ENCODE data around the gene ACOXL. TPM values are rescaled to one million over a fixed set of nuclear protein-coding genes. Genes with fewer than 3 reads are reported as not detected.

Gene ACOXL
- total and polyA plus RNA-seq, 2 experiments from 2014 or later: not detected

- Histone ChIP-seq H3K9me2 (ENCODE audit: insufficient read depth) (no peaks in the 10 kb centered on the region), H3F3A (ENCODE audit: insufficient read depth) (no peaks in the 10 kb centered on the region), H3K79me2 (ENCODE audit: insufficient read depth) (no peaks in the 10 kb centered on the region), H3K9me3 (ENCODE audit: low read depth) (no peaks in the 10 kb centered on the region), H3K4me1 (ENCODE audit: insufficient read depth) (no peaks in the 10 kb centered on the region), H3K9ac (no peak overlapping the region), H4K20me1 (ENCODE audit: insufficient read depth) (no peaks in the 10 kb centered on the region), H3K27me3 (replicated peaks; ENCODE audit: insufficient read depth) (peaks cover 34% of the 10 kb centered on the region), H3K4me3 (no peak overlapping the region), H3K36me3 (ENCODE audit: low read depth) (no peaks in the 10 kb centered on the region), H2AFZ (no peak overlapping the region), H3K27ac (no peak overlapping the region), H3K4me2 (ENCODE audit: unreplicated experiment) (no peak overlapping the region)
- in situ Hi-C loops (cut with MboI): no loop called here
- no peak for DNase-seq
- TF ChIP-seq EZH2phosphoT487 (IDR thresholded peaks at IDR 0.05; ENCODE audit: insufficient read depth, low read depth) (no peak), EZH2 (IDR thresholded peaks at IDR 0.05; ENCODE audit: insufficient read depth, poor library complexity, severe bottlenecking) (no peak)
- 23 to 28% methylated on average over 2 of the region's 2 CpGs for WGBS, 2 experiments (ENCODE audit: low coverage in 1 of 2, low lambda C conversion rate in 2 of 2, missing lambda C conversion rate in 2 of 2)
These were observed 111.1 kb downstream of the ACOXL start for GRCh38 chr2:110843496-110843895.

- Histone ChIP-seq H3K9me2 (ENCODE audit: insufficient read depth) (no peaks in the 10 kb centered on the region), H3K9ac (no peak overlapping the region), H2AFZ (no peak overlapping the region), H3K27me3 (replicated peaks; ENCODE audit: insufficient read depth) (peaks cover 34% of the 10 kb centered on the region), H3F3A (ENCODE audit: insufficient read depth) (no peaks in the 10 kb centered on the region), H3K27ac (no peak overlapping the region), H3K4me1 (ENCODE audit: insufficient read depth) (no peaks in the 10 kb centered on the region), H3K4me2 (ENCODE audit: unreplicated experiment) (no peak overlapping the region), H3K9me3 (ENCODE audit: low read depth) (no peaks in the 10 kb centered on the region), H3K4me3 (no peak overlapping the region), H3K79me2 (ENCODE audit: insufficient read depth) (no peaks in the 10 kb centered on the region), H4K20me1 (ENCODE audit: insufficient read depth) (no peaks in the 10 kb centered on the region), H3K36me3 (ENCODE audit: low read depth) (no peaks in the 10 kb centered on the region)
- DNase-seq: no peak
- in situ Hi-C loops (cut with MboI): no loop called here
- TF ChIP-seq EZH2phosphoT487 (IDR thresholded peaks at IDR 0.05; ENCODE audit: insufficient read depth, low read depth) (no peak), EZH2 (IDR thresholded peaks at IDR 0.05; ENCODE audit: insufficient read depth, poor library complexity, severe bottlenecking) (no peak)
- WGBS, 2 experiments (ENCODE audit: low coverage in 1 of 2, low lambda C conversion rate in 2 of 2, missing lambda C conversion rate in 2 of 2): 32 to 43% methylated on average over 8 of the region's 8 CpGs
These were observed 111.7 kb downstream of the ACOXL start for GRCh38 chr2:110843959-110844510.

- no peak for TF ChIP-seq EZH2phosphoT487 (IDR thresholded peaks at IDR 0.05; ENCODE audit: insufficient read depth, low read depth)
- no peak for TF ChIP-seq EZH2 (IDR thresholded peaks at IDR 0.05; ENCODE audit: insufficient read depth, poor library complexity, severe bottlenecking)
- Histone ChIP-seq H3K4me3 (no peak overlapping the region), H3K27ac (no peak overlapping the region), H4K20me1 (ENCODE audit: insufficient read depth) (no peaks in the 10 kb centered on the region), H3K27me3 (replicated peaks; ENCODE audit: insufficient read depth) (peaks cover 37% of the 10 kb centered on the region), H3K4me2 (ENCODE audit: unreplicated experiment) (no peak overlapping the region), H3K9me3 (ENCODE audit: low read depth) (no peaks in the 10 kb centered on the region), H3K9me2 (ENCODE audit: insufficient read depth) (no peaks in the 10 kb centered on the region), H3K79me2 (ENCODE audit: insufficient read depth) (no peaks in the 10 kb centered on the region), H3F3A (ENCODE audit: insufficient read depth) (no peaks in the 10 kb centered on the region), H3K4me1 (ENCODE audit: insufficient read depth) (no peaks in the 10 kb centered on the region), H3K36me3 (ENCODE audit: low read depth) (no peaks in the 10 kb centered on the region), H3K9ac (no peak overlapping the region), H2AFZ (no peak overlapping the region)
- WGBS, 2 experiments (ENCODE audit: low coverage in 1 of 2, low lambda C conversion rate in 2 of 2, missing lambda C conversion rate in 2 of 2): 38 to 39% methylated on average over 9 of the region's 9 CpGs
- in situ Hi-C loops (cut with MboI): no loop called here
- DNase-seq: no peak
These were observed 115.3 kb downstream of the ACOXL start for GRCh38 chr2:110847651-110848050.

GRCh38 chr2:110848071-110848470 is 115.7 kb downstream of the ACOXL start:
- Histone ChIP-seq H3K4me2 (ENCODE audit: unreplicated experiment) (no peak overlapping the region), H3F3A (ENCODE audit: insufficient read depth) (no peaks in the 10 kb centered on the region), H2AFZ (no peak overlapping the region), H3K9me3 (ENCODE audit: low read depth) (no peaks in the 10 kb centered on the region), H3K9me2 (ENCODE audit: insufficient read depth) (no peaks in the 10 kb centered on the region), H3K4me3 (no peak overlapping the region), H3K9ac (no peak overlapping the region), H3K27me3 (replicated peaks; ENCODE audit: insufficient read depth) (peaks cover 35% of the 10 kb centered on the region), H3K36me3 (ENCODE audit: low read depth) (no peaks in the 10 kb centered on the region), H3K4me1 (ENCODE audit: insufficient read depth) (no peaks in the 10 kb centered on the region), H3K27ac (no peak overlapping the region), H3K79me2 (ENCODE audit: insufficient read depth) (no peaks in the 10 kb centered on the region), H4K20me1 (ENCODE audit: insufficient read depth) (no peaks in the 10 kb centered on the region)
- WGBS, 2 experiments (ENCODE audit: low coverage in 1 of 2, low lambda C conversion rate in 2 of 2, missing lambda C conversion rate in 2 of 2): 4 to 12% methylated on average over 2 of the region's 2 CpGs
- TF ChIP-seq EZH2phosphoT487 (IDR thresholded peaks at IDR 0.05; ENCODE audit: insufficient read depth, low read depth) (no peak), EZH2 (IDR thresholded peaks at IDR 0.05; ENCODE audit: insufficient read depth, poor library complexity, severe bottlenecking) (no peak)
- in situ Hi-C loops (cut with MboI): no loop called here
- no peak for DNase-seq
